SKM-1 (cell line): Measurements from ENCODE around the gene UNCX.

Source experiments
- DNase-seq: peaks from one replicate; lab custom pipeline; 2025; ENCODE audit not compliant: unreplicated experiment; lab: John Stamatoyannopoulos, UW

The UNCX gene

DNA sequence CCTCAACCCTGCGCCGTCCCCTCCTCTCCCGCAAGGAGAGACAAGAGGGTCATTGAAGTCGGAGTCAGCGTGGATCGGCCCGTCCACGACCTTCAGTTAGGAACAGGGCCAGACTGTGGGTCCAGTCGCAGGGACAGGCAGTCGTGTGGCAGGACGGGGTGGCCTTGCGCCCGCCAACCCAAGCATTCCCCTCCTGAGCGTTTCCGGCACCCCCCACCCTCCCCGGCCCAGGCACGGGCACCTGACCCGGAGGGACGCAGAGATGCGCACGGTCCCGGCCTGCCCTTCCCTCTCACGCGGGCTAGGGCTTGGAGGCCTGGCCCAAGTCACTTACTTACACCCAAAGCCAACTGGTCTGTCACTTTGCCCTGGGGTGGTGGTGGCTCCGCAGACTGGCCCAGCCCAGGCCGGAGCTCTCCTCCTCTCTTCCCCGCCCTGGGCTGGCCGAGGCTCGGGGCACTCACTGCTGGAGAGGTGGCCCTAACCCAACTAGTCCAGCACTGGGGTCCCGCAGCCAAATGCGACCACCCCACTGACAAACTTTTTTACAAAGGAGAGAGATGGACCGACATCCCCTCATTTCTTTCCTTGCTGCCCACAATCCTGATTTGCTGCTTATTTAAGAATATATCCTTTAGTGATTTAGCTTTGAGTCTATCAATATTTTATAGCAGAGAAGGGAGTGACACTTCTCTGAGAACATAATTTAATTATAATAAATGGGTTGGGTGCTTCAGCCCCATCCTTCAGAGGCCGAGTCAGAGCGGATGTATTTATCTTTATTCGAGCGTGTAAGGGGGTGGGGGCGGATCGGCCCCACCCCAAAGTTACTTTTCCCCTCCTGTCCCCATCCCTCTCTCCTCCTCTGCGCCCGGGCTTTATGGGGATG, 1.2 kb upstream of the UNCX start:
- DNase-seq = no peak

- no peak for DNase-seq
Measured at GRCh38 chr7:1232103-1232466, 587 bp upstream of the UNCX start.

GRCh38 chr7:1233333-1234048, 819 bp downstream of the UNCX start:
- DNase-seq = no peak

- DNase-seq = no peak
Measured at GRCh38 chr7:1234049-1234880, 1.6 kb downstream of the UNCX start.

DNA sequence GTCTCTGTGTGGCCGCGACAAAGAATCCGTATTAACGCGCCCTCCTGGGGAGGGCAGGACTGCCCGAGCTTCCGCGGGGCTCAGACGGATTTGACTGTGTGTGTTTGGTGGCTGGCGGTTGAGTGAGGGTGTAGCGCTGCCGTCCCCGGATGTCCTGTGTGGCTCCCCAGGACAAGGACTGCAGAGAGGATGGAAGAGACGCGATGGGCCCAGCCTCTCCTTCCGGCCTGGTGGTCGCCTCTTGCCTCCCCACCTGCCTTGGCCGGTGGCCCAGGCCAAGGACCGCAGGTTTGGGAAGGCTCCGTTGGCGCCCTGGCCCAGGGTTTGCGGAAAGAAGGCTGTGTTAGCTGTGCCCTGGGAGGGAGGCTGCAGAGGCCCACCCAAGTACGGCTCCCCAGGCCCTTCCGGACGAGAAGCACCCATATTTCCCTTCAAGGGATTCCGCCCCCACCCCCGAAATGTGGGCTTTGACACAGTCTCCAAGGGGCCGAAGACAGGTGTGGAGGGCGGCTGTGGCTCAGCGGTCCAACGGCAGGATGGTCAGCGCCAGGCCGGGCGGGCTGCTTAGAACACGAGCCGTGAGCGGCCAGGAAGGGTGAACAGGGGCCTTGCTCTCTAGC, 2.3 kb downstream of the UNCX start:
- DNase-seq = no peak

GRCh38 chr7:1235501-1236131, 2.9 kb downstream of the UNCX start:
- DNase-seq = no peak

DNA sequence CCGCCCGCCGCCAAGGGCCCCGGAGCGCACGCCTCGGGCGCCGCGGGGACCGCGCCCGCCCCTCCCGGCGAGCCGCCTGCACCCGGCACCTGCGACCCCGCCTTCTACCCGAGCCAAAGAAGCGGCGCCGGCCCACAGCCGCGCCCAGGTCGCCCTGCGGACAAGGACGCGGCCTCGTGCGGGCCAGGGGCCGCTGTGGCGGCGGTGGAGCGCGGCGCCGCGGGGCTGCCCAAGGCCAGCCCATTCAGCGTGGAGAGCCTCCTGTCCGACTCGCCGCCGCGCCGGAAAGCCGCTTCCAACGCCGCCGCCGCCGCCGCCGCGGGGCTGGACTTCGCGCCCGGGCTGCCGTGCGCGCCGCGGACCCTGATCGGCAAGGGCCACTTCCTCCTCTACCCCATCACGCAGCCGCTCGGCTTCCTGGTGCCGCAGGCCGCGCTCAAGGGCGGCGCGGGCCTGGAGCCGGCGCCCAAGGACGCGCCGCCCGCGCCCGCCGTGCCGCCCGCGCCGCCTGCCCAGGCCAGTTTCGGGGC, 3.5 kb downstream of the UNCX start:
- no peak for DNase-seq

DNA sequence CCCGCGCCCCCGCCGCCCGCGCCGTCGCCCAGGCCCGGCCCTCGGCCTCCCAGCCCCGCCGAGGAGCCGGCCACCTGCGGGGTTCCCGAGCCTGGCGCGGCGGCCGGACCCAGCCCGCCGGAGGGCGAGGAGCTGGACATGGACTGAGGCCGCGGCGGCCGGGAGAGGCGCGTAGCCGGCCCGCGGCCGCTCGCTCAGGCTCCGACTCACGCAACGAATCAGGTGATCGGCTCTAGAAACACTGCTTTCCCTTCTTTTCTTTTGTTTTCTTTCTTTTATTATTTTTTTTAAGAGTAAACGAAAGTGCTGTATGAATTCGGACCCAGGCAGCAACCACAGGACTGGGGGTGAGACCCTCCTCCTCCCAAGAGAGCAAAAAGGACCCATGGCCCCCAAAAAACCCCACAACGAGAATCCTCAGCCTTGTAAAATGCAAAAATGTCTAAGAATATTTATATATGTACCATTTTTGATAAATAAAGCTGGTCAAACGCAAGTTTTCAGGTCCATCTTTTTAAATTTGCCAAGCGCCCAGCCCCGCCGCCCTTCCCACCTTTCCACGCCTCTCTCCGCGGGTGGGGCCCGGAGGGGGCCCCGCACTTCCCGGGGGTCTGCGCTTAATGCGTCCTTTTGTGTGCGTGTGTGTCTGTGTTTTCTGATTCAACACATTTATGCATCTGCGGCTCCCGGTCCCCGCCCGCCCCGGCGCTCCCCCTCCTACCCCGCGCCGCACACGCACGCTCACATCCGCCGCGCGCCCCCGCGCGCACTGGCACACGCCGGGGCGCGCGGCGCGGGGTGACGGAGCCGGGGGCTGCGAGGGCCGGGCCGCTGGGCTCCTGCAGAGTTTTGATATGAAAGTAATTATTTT, 4.4 kb downstream of the UNCX start:
- no peak for DNase-seq

DNA sequence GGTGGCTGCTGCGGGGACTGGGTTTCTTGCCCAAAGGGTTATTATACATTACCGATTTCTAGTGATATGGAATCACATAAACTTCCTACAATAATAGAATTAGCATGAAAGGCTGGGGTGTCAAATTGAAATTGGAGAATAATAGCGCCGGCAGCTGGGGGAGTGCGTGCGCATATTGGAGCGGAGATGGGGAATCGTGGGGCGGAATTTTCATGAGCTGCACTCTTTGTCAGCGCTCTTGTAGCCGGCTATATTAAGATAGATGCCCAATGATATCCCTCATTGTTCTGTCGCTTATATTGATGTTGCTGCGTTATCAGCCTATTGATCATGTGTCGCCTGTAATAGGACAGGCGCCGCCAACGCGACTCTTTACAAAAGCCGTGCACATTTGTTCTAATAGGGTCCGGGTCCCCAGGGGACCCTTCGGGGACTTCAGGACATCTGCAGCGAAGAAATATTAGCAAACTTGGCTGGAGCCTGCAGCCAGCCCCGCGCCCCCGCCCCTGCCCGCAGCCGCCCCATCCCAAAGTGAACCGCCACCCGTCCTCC, 5.1 kb downstream of the UNCX start:
- DNase-seq = no peak

DNA sequence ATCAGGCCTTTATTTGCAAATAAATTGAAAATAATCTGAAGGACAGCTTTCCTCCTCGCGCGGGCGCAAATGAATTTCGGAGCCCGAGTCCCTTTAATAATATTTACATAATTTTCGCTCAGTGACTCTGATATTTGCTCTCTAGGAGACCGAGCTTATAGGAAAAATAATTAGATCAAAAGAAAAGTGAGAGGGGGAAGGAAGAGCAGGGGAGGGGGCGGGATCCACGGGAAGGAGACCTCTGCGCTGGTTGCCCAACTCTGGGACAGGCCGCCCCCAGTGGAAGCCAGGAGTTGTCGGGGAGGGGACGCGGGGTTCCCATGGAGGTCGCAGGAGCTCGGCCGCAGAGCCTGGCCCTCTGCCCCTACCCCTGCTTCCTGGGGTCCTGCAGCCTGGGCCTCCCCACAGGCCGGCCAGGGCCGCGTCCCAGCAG, 5.8 kb downstream of the UNCX start:
- no peak for DNase-seq

DNA sequence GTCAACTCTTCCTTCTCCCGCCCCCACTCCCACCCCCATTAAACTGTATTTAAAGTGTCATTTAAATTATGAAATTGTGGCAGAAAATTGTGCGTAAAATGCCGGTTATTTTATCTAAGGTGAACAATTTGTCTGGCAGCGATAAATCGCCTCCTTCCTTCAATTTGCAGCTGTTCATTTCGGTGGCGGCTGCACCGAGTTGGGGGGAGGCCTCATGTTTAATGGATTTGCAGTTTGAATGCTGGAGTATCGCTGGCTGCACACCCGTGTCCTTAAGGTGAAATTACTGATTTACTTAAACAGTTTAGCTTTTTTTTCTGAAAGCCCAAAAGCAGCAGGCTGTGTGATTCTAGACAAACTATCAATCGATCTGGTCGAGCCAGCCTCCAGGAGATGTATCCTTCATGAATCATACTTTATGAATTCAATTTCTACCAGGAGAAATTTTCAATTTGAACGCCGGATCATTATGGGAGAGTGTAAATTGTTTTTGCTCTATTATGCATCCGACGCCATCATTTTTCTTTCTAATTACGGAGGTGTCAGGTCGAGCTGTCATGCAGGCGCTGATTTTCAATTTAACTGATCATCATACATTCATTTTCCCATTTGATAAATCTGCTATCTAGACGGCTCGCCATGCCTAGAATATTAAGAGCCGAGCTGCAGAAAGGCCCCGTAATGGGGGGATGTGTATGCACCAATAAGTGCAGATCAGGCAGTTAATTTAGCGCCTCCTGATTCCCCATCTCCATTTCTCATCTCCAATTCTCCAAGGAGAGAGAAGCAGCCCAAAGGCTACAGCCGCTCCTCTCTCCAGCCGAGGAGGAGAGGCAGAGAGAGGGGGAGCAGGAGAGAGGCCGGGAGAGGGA, 6.5 kb downstream of the UNCX start:
- DNase-seq = no peak

DNA sequence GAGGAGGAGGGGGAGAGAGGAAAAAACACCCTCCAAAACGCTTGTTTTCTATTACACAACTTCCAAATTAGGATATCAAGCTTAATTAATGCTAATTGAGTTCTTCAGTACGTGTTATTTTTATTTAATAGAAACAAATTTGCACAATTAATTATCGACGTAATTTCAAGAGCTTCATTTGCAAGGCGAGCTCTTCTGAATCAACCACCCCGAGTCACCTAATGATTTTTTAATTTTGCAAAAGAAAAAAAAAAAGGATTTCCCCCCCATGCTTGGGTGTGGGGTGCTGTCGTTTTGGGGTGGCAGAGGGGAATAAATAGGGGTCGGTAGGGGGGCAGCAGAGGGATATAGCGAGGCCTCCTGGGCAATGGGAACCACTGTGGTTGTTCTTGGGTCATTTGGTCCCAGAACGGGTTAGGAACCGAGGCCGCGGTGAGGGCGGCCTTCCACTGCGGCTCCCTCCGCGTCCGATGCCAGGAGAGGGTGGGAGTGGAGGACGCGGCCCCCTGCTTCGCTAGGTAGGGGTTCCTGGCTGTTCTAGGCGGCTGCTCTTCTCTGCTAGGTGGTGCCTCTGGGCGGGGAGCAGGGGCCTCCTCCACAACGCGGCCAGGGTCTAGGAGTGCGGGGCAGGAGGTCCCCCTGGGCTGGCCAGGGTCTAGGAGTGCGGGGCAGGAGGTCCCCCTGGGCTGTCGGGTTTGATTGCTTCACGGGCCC, 7.3 kb downstream of the UNCX start:
- DNase-seq = no peak

- DNase-seq = no peak
Measured at GRCh38 chr7:1240517-1241257, 8.0 kb downstream of the UNCX start.

DNA sequence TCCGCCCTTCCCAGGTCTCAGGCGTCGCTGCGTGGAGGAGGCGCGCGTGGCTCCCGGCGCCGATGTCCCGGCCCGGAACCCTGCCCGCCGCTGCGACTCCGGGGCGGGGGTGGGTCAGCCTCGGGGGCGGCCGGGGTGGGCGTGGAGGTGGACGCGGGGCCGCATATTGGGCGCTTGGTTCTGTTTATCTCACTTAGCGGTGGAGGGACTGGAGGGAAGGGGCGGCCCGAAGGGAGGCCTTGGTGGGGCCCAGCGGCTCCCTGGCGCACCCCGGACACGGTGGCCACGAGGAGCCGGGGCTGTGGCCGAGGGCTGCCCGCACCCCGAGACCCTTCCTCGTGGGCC, 8.6 kb downstream of the UNCX start:
- no peak for DNase-seq

GRCh38 chr7:1241603-1242255, 9.1 kb downstream of the UNCX start:
- no peak for DNase-seq

DNA sequence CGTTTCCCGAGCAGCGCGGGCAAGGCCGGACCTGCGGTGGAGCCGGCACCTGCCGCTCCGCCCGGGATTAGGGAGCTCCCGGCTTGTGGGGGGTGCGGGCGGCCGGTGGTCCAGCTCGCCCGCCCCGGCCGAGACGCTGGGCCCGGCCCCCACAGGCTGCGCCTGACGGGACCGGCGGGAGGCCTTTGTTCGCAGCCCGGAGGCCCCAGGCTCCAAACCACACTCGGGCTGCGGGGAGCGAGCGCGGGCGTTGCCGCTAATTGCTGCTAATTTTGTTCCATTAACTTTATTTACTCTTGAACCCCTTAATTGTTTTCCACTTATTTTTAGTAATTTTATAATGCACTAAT, 9.6 kb downstream of the UNCX start:
- no peak for DNase-seq
